GM10266 (cell line): ENCODE results near the gene STX1A.

Experiments
- DNase-seq: peaks from one replicate; pipeline ENCODE4 v3.0.0; 2012; ENCODE audit errors: extremely low spot score
- TF ChIP-seq, protein P1 (sequence below): IDR thresholded peaks from 2 replicates; pipeline ENCODE4 v1.5.1; 2012; ENCODE audit warnings: mild to moderate bottlenecking, low read depth; ENCODE audit not compliant: control insufficient read depth, insufficient read depth; ENCODE audit errors: missing control alignments

The STX1A gene

DNA sequence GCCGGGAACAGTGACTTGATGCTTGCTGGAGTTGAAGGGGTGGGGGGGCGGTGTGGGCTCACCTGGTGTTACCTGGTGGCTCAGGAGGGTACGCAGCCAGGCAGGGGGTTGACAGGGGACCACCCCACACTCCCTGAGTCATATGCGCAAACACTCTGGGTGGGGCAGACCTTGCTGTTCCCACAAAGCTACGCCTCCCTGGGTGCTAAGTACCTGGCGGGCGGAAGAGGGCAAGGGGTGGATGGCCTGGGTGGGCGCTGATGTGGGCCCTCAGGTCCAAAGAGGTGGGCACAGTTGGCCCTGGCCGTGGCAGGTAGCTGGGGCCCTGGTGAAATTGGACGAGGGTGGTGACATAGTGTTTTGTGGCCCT is 13.9 kb downstream of the STX1A start:
- DNase-seq: no peak
- TF ChIP-seq, protein P1, sequence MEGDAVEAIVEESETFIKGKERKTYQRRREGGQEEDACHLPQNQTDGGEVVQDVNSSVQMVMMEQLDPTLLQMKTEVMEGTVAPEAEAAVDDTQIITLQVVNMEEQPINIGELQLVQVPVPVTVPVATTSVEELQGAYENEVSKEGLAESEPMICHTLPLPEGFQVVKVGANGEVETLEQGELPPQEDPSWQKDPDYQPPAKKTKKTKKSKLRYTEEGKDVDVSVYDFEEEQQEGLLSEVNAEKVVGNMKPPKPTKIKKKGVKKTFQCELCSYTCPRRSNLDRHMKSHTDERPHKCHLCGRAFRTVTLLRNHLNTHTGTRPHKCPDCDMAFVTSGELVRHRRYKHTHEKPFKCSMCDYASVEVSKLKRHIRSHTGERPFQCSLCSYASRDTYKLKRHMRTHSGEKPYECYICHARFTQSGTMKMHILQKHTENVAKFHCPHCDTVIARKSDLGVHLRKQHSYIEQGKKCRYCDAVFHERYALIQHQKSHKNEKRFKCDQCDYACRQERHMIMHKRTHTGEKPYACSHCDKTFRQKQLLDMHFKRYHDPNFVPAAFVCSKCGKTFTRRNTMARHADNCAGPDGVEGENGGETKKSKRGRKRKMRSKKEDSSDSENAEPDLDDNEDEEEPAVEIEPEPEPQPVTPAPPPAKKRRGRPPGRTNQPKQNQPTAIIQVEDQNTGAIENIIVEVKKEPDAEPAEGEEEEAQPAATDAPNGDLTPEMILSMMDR: no peak

DNA sequence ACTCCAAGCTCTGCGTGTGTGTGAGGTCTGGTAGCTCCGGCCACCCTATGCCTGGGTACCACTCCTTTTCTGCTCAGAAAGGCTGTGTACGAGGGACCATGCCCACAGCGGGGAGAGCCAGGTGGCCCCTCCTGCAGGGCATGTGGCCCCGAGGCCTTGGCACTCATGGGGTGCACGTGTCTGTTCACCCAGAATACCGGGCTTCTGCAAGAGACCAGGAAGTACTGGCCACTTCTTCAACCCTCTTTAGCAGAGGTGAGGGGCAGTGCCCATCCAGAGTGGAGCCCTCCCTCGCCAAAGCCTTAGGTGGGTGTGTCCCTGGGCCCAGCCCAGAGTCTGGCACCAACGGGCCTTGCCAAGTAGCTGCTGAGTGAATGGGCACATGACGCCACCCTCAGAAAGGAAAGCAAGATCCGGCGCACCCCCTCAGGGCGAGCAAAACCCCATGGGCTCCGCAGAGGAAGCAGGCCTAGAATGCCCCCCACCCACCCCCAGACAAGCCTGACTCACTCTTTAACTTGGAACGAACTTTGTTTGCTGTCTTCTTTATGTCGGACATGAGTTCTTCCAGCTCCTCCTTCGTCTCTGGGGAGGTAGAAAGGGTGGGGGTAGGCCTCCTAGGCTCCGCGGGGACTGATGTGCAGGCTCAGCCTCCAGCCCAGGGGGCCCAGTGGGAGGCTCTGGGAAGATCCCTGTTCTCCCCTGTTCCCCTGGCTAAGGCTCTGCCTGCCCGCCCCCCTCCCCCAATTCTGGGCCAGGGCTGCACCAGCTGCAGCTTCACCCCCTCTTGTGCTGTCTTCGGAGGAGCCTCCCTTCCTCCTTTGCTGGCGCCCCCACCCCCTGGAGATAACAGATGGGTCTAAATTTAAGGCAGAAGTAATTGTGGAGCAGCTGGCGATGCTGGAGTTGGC is 14.6 kb downstream of the STX1A start:
- TF ChIP-seq, protein P1: no peak
- DNase-seq: no peak

DNA sequence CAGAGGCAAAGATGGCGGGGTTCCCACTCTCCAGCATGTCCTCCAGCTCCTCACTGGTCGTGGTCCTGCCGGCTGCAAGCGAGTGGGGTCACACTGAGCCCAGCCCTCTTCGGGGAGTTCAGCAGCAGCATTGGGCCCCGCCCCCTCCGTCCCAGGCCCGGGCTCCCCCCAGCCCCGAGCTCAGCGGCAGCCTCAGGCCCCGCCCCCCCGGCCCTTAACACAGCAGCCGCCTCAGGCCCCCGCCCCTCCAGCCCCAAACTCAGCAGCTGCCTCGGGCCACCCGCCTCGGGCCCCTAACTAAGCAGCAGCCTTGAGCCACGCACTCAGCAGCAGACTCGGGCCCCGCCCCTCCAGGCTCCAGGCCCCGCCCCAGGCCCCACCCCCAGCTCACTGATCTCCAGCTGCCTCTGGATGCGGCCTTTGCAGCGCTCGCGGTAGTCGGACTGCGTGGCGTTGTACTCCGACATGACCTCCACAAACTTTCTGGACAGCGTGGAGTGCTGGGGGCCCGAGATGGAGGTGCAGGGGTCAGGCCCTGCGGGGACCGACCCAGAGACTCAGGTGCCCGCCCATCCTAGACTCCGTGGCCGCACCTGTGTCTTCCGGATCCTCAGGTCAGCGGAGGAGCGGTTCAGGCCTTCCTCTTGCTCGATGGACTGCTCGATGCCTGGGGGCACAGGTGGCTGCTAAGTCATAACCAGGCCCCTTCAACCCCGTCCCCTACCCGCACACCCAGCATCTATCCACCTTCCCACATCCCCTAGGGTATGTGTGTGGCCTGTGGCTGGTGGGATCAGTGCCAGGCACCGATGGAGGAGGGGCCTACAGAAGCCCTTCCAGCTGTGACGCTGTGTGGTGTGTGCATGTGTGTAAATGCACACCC is 15.5 kb downstream of the STX1A start:
- TF ChIP-seq, protein P1: no peak
- DNase-seq: peak; percentile 63

DNA sequence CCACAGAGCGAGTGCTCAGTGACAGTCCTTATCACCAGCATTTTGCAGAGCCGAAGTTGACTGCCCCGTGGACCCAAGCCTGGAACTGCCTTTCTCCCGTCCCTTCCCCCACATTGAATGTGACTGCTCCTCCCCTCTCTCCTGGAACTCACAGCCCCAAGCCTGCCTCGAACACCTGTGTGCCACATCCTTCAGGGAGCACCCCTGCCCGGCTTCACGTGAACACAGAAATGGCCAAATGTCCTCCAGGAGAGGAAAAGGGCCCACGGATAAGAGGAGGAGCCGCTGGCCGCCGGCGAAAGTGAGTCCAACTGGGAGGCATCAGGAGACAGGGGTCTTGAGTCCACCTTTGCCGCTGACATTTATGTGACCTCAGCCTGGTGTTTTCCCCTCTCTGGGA is 16.2 kb downstream of the STX1A start:
- TF ChIP-seq, protein P1: no peak
- no peak for DNase-seq

DNA sequence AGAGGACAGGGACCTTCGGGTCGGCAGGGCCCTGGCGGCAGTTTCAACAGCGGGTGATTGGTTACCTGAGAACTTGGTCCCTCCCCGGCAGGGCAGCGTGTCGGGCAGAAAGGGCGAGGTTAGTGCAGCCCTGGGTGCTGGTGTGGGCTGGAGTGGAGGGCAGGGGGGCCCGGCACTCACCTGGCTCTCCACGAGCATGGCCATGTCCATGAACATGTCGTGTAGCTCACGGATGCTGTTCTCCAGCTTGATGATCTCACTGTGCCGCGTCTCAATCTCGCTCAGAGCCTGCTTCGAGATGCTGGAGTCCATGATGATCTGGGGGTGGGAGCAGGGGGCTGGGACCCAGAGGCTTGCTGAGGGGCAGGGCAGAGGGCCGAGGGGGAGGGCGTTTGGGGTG is 16.8 kb downstream of the STX1A start:
- DNase-seq: no peak
- TF ChIP-seq, protein P1: no peak

DNA sequence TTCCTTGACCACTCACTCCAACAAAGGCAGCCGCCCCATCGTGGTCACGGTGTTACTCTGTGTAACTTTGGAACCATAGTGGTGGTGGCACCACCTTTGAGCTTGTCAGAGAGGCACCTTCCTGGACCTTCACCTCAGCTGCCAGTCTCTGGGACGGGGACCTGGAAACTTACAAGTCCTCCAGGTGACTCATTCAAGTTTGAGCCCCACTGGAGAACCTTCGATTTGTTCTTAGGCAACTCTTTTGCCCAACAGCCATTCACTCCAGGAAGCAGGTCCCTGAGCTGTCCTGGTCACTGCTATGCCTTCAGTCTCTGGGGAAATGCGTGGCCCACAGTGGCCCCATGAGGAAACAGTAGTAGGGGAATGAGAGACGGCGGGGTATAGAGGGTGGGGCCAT is 17.2 kb downstream of the STX1A start:
- TF ChIP-seq, protein P1: no peak
- DNase-seq: no peak
